Loucy (cell line): ENCODE results near the gene UQCRHL.

Experiments used
- CTCF ChIP-seq: fragments of 200-600 bp; sonication (generic); conservative IDR thresholded peaks from 2 replicates; pipeline ENCODE4 v1.5.1; 2014; ENCODE audit warnings: mild to moderate bottlenecking, antibody characterized with exemption, low read length
- EZH2phosphoT487 ChIP-seq: fragments of 200-600 bp; IDR thresholded peaks from 2 replicates; pipeline ENCODE4 v1.6.1; 2018; ENCODE audit warnings: antibody characterized with exemption, mild to moderate bottlenecking, moderate library complexity, borderline replicate concordance

DNA sequence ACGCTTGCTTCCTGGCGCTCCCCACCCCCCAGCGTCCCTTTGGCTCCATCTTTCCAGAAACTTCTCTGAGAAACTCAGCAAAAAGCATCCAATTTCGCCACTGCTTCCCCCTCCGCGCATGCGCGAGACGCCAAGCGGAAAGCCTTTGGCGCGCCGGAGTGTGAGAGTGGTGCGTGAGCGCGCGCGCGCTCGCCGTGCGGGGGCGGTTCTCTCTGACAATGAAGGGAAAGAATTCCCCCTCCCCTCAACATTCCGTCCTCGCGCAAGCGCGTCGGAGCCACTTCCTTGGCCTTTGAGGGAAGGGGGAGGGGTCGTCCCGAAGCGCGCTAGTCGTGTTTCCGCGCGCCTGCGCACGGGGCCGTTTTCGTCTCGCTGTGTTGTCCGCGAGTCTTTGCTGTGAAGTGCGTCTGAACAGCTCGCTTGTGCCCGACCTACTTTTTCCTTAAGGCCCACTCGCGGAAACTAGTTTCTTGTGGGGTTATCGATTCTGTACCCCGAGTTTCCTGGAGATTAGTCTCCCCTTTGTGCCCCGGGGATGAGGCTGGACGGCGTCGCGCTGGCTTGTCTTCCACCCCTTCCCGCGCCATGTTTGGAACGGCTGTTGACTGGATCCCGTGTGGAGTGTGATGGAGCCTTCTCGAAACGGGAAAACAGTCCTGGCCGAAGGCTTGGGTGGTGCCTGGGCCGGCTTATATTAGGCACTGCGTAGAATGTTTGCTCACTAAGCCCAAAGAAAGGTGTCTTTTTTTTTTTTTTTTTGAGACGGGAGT, 28.5 kb upstream of the UQCRHL start:
- no peak for TF ChIP-seq CTCF
- no peak for TF ChIP-seq EZH2phosphoT487
